Fibroblast of upper back skin (primary cell): Measurements from ENCODE around the gene SPAG17.

Source experiments
- DNase-seq: peaks from one replicate; pipeline ENCODE4 v3.0.0-alpha.2; 2013

Gene SPAG17

GRCh38 chr1:118159569-118159968 lies 25.5 kb downstream of the SPAG17 start:
- peak; percentile 55 for DNase-seq

DNA sequence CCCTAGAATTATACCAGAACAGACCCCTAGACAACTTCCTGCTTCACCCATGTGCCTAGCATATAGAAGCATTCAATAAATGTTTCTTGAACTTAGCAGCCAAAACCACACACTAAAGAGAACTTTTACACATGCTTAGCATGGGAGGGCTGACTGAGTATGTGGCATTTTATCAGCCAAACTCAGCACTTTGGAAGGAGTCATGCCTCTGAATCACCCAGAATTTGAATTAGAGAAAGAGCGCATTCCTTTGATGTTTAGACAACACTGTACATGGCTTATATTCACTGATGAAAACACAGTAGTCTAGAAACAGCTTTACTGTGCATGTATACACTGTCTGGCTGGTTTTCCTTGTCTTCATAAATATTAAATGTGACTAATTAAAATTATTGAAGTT lies 26.1 kb downstream of the SPAG17 start:
- peak; percentile 94 for DNase-seq

DNA sequence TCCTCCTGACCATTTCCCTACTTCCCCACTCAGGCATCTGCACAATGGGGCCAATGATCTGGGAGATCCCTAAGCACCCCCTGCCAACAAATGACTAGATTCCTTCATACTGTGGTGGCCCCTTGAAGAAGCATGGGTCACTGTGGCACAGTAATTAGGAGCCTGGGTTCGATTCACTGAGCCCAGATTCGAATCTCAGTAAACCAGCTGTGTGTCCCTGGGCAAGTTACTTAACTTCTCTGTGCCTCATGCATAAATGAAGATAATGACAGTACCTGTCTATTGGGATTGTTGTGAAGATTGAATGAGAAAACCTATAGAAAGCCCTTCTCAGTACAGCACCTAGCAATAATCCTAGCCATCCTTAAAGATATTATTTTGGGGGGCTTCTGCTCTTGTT lies 27.5 kb downstream of the SPAG17 start:
- no peak for DNase-seq

GRCh38 chr1:118155106-118155505 lies 29.9 kb downstream of the SPAG17 start:
- DNase-seq: no peak

DNA sequence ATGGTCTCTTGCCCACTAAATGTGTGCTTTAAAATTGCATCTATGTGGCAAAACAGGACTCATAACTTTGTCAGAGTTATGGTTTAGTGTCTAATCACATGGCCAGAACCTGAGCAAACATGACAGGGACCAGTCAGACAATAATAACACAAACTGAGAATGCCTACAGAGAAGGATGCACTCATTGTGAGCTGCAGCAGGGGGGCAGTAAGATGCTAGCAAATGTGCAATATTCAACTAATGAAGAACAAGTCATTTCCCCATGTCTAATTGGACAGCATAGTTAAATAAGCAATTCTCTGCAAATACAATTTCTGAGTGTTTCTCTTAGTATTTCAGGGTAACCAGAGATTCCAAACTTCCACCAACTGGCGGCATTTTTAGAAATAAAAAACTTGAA lies 30.8 kb downstream of the SPAG17 start:
- DNase-seq: peak; percentile 45

DNA sequence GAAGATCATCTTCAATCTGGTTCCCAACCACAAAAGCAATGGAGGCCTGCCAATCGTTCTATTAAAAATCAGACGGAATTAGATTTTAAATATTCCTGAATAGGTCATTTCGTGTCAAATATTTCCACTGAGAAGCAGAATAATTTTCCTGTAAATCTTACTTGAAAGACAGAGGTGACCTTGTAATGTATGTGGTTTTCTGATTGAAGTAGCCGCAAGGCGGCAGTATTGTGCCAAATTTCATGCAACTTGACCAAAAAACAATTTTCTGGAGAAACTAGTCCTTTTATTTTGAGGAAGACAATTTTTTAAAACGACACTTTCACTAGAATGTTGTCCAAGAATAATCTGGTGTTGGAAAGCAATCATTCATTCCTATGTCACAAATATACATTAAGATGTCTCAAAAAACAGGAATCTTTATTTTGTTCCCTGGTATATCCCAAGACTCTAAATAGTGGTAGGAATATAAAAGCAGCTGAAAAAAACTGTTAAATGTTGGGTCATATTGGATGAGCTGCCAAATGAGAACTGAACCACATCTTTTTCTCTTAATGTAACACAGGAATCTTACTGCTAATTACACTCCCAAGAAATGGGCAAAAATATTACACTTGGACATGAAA lies 33.6 kb downstream of the SPAG17 start:
- DNase-seq: peak; percentile 71

- no peak for DNase-seq
Observed at GRCh38 chr1:118149799-118150198, 35.2 kb downstream of the SPAG17 start.

- peak; percentile 23 for DNase-seq
Observed at GRCh38 chr1:118148034-118148433, 37.0 kb downstream of the SPAG17 start.

DNA sequence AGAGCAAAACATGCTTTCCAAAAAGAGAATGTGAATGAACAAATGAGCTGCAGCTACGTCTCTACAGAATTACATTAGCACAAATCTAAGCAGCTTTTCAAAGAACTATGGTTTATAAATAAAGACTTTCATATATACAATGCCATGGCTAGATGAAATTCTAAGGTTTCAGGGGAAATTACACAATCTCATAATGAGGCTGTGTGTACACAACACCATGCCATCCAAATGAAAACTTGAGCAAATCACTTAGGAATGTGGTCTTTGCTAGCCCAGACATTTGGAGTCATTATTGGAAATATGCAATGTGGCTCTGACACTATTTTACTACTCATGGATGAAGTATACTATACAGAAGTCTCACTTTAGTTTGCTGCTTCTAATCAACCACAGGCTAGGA lies 37.5 kb downstream of the SPAG17 start:
- DNase-seq: peak; percentile 77

- no peak for DNase-seq
Observed at GRCh38 chr1:118145721-118146120, 39.3 kb downstream of the SPAG17 start.

- no peak for DNase-seq
Observed at GRCh38 chr1:118144684-118145083, 40.3 kb downstream of the SPAG17 start.

DNA sequence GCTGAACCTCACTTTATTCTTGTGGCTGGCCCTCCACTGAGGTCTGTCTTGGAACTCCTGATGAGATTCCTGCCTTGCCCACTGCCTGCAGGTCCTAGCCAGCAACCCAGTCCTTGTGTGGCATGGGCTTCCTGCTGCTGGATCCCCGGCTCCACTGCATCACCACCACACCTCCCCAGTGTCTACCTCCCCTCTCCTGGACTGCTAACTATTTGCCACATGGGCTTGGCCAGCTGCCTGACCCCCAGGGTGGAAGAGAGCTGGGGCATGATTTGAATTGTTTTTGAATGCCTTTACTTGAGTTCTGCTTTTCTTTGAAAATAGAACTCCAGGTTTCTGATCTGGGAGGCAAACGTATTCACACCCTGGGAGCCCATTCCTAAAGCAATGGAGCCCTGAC lies 41.2 kb downstream of the SPAG17 start:
- peak; percentile 67 for DNase-seq

GRCh38 chr1:118143121-118143520 lies 41.9 kb downstream of the SPAG17 start:
- peak; percentile 53 for DNase-seq

DNA sequence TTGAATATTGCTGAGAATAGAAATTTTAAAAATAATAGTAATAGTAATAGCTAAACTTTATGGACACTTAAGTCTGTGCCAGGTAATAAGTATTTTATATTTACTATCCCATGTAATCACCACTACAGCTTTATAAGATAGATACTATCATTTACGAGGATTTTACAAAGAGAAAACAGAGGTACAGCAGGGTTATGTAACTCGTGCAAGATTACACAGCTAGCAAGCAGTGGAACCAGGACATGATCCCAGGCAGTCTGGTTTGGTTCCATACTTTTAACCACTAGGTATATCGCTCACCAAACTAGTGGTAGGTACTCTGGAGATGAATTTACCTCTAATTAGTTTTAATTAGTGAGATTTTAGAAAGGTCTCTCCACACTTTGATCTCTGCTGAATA lies 42.5 kb downstream of the SPAG17 start:
- no peak for DNase-seq

- no peak for DNase-seq
Observed at GRCh38 chr1:118137900-118138299, 47.1 kb downstream of the SPAG17 start.

GRCh38 chr1:118136187-118136941 lies 48.7 kb downstream of the SPAG17 start:
- DNase-seq: peak; percentile 89

GRCh38 chr1:118132000-118132399 lies 53.0 kb downstream of the SPAG17 start:
- DNase-seq: no peak

DNA sequence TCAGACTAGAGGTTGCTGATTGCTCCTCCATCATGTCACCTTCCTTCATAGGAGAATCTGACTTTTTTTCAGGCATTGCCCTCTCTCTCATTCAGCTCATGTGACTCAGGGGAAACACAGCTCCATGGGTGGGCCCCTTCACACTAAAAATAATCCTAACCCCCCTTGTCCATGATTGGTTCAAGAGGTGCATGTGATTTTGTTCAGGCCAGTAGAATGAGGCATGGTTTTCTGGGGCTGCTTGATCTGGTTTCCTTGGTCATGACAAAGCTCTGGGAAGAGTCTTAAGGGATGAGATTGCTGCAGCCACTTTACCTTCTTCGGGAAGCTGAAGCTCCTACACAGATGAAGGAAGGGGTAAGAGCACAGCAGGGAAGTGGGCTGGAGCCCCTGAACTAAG lies 56.3 kb downstream of the SPAG17 start:
- DNase-seq: no peak

DNA sequence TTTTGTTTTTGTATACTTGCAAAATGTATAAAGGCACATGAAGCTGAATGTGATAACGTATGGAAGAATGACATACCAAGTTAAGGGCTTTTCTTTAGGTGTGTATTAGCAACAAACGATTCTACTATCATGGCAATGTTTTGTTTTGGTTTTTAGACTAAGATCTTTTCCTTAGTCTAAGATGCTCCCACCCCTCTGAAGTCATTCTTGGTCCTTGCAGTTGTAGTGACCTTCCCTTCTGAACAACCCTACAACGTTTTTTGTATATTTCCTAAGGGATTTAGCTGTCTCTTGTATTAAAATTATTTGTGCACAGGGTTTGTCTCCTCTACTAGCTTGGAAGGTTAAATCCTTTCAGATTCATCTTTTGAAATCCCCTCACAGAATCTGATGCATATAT lies 61.0 kb downstream of the SPAG17 start:
- no peak for DNase-seq

- DNase-seq: peak; percentile 56
Observed at GRCh38 chr1:118123116-118123839, 61.8 kb downstream of the SPAG17 start.

- peak; percentile 74 for DNase-seq
Observed at GRCh38 chr1:118122234-118123004, 62.6 kb downstream of the SPAG17 start.

DNA sequence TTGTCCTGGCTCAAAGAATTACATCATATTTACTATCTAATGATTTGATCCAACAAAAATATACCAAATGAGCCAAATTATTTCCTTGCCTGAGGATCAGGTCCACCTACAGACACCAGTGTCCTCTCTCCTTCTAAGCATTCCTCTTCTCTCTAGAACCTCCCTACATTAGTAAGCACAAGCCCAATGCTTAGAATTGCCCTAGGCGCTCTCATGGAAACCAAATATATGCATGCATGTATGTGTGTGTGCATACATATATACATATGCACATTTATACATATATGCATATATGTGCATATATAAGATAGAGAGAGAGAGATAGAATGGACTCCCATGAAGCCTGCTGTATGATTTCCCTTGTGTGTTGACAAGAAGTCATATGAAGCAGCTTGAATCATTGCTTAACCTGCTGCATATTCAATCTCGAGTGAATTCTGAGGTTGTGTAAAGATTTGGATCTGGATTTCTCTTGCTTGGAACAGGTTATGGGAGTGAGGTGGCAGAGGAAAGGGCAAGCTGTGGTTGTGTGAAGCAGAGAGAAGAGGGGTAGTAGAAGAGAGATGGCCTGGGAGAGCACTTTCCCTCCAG lies 66.1 kb downstream of the SPAG17 start:
- DNase-seq: no peak

- DNase-seq: no peak
Observed at GRCh38 chr1:118118469-118118868, 66.6 kb downstream of the SPAG17 start.
